NCI-H2081 treated with DMSO at 0.1 percent for 48 hours (cell line): ENCODE results near the gene SLC66A1.

Experiments used
- DNase-seq: peaks from one replicate; lab custom pipeline; 2025; lab: John Stamatoyannopoulos, UW

The SLC66A1 gene

GRCh38 chr1:19363536-19364152 lies 51.5 kb downstream of the SLC66A1 start:
- no peak for DNase-seq

- DNase-seq, result no peak
Measured at GRCh38 chr1:19365721-19366120, 53.6 kb downstream of the SLC66A1 start.

GRCh38 chr1:19366599-19367536 lies 54.7 kb downstream of the SLC66A1 start:
- no peak for DNase-seq

- no peak for DNase-seq
Measured at GRCh38 chr1:19367584-19368041, 55.5 kb downstream of the SLC66A1 start.

- DNase-seq, result no peak
Measured at GRCh38 chr1:19368050-19368449, 55.9 kb downstream of the SLC66A1 start.

GRCh38 chr1:19368964-19369363 lies 56.8 kb downstream of the SLC66A1 start:
- no peak for DNase-seq

GRCh38 chr1:19369396-19370090 lies 57.4 kb downstream of the SLC66A1 start:
- DNase-seq, result no peak

GRCh38 chr1:19370453-19371170 lies 58.5 kb downstream of the SLC66A1 start:
- DNase-seq, result no peak

- DNase-seq, result no peak
Measured at GRCh38 chr1:19371226-19372135, 59.4 kb downstream of the SLC66A1 start.

- no peak for DNase-seq
Measured at GRCh38 chr1:19372136-19372514, 60.0 kb downstream of the SLC66A1 start.

- no peak for DNase-seq
Measured at GRCh38 chr1:19372602-19373001, 60.5 kb downstream of the SLC66A1 start.

GRCh38 chr1:19373211-19374082 lies 61.3 kb downstream of the SLC66A1 start:
- DNase-seq, result no peak

GRCh38 chr1:19374083-19374801 lies 62.1 kb downstream of the SLC66A1 start:
- no peak for DNase-seq

GRCh38 chr1:19374926-19375325 lies 62.8 kb downstream of the SLC66A1 start:
- DNase-seq, result no peak

- DNase-seq, result no peak
Measured at GRCh38 chr1:19375631-19376400, 63.7 kb downstream of the SLC66A1 start.

- no peak for DNase-seq
Measured at GRCh38 chr1:19376428-19377372, 64.6 kb downstream of the SLC66A1 start.
